Measurements from ENCODE around the gene PCNX2.
"Not testable (repeated sequence)": the region's sequence is repeated elsewhere in the genome, so short reads cannot be mapped to it uniquely, and the experiment has no call there.

Gene PCNX2

GRCh38 chr1:233144434-233144833 lies 151.1 kb downstream of the PCNX2 start:
- no peak for DNase-seq

- DNase-seq, result no peak
These were observed 152.3 kb downstream of the PCNX2 start for GRCh38 chr1:233143241-233143640.

- no peak for DNase-seq
These were observed 154.6 kb downstream of the PCNX2 start for GRCh38 chr1:233140974-233141373.

GRCh38 chr1:233140499-233140898 lies 155.0 kb downstream of the PCNX2 start:
- no peak for DNase-seq

GRCh38 chr1:233138788-233139585 lies 156.5 kb downstream of the PCNX2 start:
- DNase-seq, result no peak

GRCh38 chr1:233135833-233136232 lies 159.7 kb downstream of the PCNX2 start:
- DNase-seq, result no peak

- DNase-seq, result no peak
These were observed 163.1 kb downstream of the PCNX2 start for GRCh38 chr1:233132445-233132844.

DNA sequence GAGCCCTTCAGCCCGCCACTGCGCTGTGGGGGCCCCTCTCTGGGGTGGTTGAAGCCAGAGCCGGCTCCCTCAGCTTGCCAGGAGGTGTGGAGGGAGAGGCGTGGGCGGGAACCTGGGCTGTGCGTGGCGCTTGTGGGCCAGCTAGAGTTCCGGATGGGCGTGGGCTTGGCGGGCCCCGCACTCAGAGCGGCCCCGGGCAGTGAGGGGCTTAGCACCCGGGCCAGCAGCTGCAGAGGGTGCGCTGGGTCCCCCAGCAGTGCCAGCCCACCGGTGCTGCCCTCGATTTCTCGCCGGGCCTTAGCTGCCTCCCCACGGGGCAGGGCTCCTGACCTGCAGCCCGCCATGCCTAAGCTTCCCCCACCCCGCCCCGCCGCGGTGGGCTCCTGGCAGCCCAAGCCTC lies 166.5 kb downstream of the PCNX2 start:
- DNase-seq, result not testable (repeated sequence)

DNA sequence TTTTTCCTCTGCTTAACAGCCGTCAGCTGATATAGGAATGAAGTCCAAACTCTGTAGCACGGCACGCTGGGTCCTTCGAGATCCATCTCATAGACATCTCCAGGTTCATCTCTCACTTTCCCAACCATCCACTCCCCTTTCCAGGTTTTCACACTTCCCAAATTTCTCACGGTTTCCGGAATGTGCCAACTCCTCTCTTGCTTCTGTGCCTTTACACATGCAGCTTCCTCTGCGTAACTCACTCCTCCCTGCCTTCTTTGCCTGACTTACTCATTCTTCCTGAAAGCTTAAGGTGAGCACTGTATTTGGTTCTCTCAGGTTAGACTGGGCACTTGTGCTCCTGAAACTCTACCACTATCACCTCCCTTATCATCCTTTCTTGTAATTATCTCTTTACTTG lies 168.4 kb downstream of the PCNX2 start:
- DNase-seq, result no peak

DNA sequence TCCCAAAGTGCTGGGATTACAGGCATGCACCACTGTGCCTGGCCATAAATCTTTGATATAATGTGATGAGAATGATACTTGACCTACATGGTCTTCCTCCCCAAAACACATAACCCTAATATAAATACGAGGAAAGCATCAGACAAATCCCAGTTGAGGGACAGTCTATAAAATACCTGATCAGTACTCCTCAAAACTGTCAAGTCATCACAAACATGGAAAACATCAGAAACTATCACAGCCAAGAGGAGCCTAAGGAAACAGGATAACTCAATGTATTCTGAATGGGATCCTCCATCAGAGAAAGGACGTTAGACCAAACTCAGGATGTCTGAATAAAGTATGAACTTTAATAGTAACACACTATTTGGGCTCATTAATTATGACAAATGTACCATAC lies 172.7 kb downstream of the PCNX2 start:
- DNase-seq, result no peak

- DNase-seq, result no peak
These were observed 173.5 kb downstream of the PCNX2 start for GRCh38 chr1:233121947-233122559.

- no peak for DNase-seq
These were observed 180.7 kb downstream of the PCNX2 start for GRCh38 chr1:233114860-233115259.

DNA sequence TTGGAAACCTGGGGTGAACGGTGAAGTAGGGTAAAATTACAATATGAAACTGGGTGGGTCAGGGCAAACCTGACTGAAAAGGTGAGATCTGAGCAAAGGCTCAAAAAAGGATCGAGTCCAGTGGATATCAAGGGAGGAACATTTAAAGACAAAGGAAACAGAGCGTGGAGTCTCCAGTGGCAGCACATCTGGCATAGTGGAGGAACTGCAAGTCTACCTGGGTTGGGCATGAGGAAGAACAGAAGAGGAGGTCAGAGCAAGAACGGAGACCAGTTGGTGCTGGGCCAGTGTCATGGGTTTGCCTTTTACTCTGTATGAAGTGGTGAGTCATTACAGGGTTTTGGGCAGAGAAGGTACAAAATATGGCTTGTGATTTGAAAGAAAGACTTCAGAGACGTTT lies 181.4 kb downstream of the PCNX2 start:
- no peak for DNase-seq

DNA sequence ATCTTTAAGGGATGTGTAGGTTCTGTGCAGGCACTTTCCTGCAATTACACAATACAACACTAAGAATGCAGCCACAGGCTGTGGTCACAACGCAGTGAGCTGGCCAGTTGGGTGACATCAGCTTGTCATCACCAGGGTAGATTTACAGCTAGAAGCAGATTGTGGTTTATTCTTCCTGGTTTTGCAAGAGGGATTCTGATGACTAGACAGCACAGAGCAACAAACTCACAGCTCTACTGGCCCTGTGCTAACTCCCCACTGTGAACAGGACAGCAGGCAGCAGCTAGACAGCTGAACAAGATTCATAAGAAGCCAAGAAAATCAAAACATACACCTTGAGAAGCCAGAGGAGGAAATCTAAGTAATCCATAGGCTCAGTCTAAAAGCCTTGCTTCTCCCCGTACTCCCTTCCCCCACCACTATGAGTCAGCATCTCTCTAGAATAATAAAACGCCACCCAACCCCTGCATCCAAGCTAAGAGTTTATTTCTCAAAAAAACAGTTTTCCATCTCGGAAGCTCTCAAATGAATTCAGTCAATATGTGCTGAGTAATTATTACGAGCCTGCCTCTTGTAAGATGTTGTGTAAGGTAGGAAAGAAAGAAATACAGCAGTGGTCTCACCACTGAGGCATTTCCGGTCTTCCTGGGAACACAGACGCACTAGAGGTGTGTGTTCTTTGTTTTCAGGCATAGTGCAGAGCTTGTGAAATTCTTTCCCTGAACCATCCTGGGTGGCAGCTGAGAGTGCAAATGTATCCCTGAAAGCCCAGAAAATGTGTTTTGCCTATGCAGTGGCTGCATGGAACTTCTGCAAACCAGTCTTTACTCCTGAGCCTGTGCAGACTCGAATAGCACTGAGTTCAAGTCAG lies 182.3 kb downstream of the PCNX2 start:
- DNase-seq, result peak in 1 of 2 experiments; percentile 44

- DNase-seq, result no peak
These were observed 183.1 kb downstream of the PCNX2 start for GRCh38 chr1:233112186-233113008.

DNA sequence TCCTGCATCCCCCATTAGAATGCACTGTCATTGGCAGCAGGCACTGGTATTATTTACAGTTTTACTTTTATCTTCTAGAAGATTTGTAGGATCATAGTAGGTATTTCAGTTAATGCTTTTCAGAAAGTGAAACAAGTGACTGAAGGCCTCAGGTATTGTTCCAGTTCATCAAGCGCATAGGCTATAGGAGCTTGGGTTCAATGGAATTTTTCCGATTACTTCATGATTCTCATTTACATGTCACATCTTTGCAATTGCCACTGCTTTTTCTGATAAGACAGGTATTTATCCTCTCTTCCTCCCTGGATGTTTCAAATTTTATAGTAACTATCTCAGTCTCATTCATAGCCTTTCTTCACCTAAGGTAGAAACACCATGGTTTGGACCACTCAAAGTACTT lies 183.8 kb downstream of the PCNX2 start:
- no peak for DNase-seq

DNA sequence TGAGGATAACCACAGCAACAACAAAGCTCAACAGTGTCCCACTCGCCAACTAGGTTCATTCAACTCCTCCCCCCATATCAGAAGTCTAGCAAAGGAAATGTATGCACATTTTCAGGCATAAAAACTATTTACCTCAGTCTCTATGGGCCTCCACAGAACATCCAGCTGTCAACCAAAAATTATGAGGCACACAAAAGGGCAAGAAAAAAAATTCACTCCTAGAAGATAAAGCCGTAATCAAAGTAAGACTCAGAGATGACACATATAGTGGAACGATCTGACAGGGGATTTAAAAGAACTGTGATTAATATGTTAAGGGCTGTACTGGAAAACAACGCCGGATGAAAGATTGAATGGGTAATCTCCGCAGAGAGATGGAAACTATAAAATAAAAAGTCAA lies 186.4 kb downstream of the PCNX2 start:
- DNase-seq, result no peak

GRCh38 chr1:233107716-233108130 lies 187.8 kb downstream of the PCNX2 start:
- DNase-seq, result not testable (repeated sequence)

GRCh38 chr1:233107130-233107660 lies 188.3 kb downstream of the PCNX2 start:
- no peak for DNase-seq

DNA sequence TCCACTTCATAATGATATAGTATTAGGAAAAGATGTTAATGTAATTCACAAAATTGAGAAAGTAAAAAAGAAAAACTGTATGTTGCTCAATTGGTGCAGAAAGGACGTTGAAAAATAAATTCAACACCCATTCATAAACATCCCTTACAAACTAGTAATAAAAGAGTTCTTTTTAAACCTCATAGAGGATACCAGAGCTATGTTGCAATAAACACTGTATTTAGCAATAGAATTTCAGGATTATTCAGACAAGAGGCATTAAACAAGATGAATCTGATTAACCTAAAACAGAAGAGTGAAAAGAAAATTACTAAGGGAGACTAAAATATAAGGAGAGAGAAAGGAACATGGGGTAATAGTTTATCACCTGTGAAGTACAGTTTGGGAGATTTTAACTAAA lies 190.3 kb downstream of the PCNX2 start:
- DNase-seq, result no peak

- no peak for DNase-seq
These were observed 193.2 kb downstream of the PCNX2 start for GRCh38 chr1:233102341-233102740.

- DNase-seq, result no peak
These were observed 197.5 kb downstream of the PCNX2 start for GRCh38 chr1:233097959-233098580.
